DOHH2 (cell line): ENCODE results near the gene DISC1.

Experiments used
- CTCF ChIP-seq: fragments of 200-600 bp; sonication (generic); IDR thresholded peaks from one replicate; pipeline ENCODE4 v1.5.1; 2014; ENCODE audit warnings: antibody characterized with exemption, mild to moderate bottlenecking, low read depth, low read length; ENCODE audit not compliant: poor library complexity, severe bottlenecking
- EZH2phosphoT487 ChIP-seq: fragments of 200-600 bp; sonication (generic); IDR thresholded peaks from 2 replicates; pipeline ENCODE4 v1.6.1; 2017; ENCODE audit warnings: borderline replicate concordance, mild to moderate bottlenecking, antibody characterized with exemption, low read length, moderate library complexity, mixed read lengths

- TF ChIP-seq CTCF (no peak), EZH2phosphoT487 (no peak)
These were observed 33.8 kb upstream of the DISC1 start for GRCh38 chr1:231592809-231593208.
